GM12878 (cell line): ENCODE measurements around the gene POLRMT. TPM values are rescaled to one million over a fixed set of nuclear protein-coding genes. Genes with fewer than 3 reads are reported as not detected.

Source experiments
- ATAC-seq: fragments of 200-7000 bp; cut with Tn5 transposase; 3 replicates; pipeline ENCODE4 v1.9.1; 2020; ENCODE audit warnings: mild to moderate bottlenecking, moderate library complexity
- BruUV-seq: library from RNA; stranded (reverse); fragments of 400-500 nt; replicated peaks from 2 replicates; lab custom pipeline; 2021; lab: Mats Ljungman, UMichigan
- CTCF ChIA-PET: fragments of 300-600 bp; sonication (Branson Sonifier 250); formaldehyde crosslinking; extraction: SDS; loops from one replicate; lab custom pipeline; 2021; ENCODE audit warnings: inconsistent platforms; lab: Yijun Ruan, JAX
- POLR2A ChIA-PET: fragments of 350-600 bp; formaldehyde crosslinking; extraction: SDS; loops from one replicate; lab custom pipeline; 2021; ENCODE audit warnings: inconsistent platforms; lab: Charles Lee
- RAD21 ChIA-PET: fragments of 300-600 bp; sonication (Branson Sonifier 250); formaldehyde crosslinking; loops from one replicate; lab custom pipeline; 2023; ENCODE audit warnings: antibody characterized with exemption; ENCODE audit not compliant: unreplicated experiment; lab: Charles Lee
- SMC1A ChIA-PET: fragments of 300-600 bp; sonication (Branson Sonifier 250); formaldehyde crosslinking; loops from one replicate; lab custom pipeline; 2023; ENCODE audit not compliant: unreplicated experiment, uncharacterized antibody; lab: Charles Lee
- DNase-seq: peaks from one replicate; pipeline ENCODE4 v3.0.0-alpha.2; 2011; ENCODE audit warnings: low read depth, low spot score
- FAIRE-seq: peaks from 3 replicates; lab custom pipeline; 2011; peaks lifted over from hg19 to GRCh38; lab: Jason Lieb, UNC
- H2AFZ ChIP-seq: 2 replicates; pipeline ENCODE4 v1.6.0; 2011; ENCODE audit warnings: low read depth, low read length, control low read depth; ENCODE audit not compliant: control insufficient read depth
- H3K27ac ChIP-seq: 2 replicates; pipeline ENCODE4 v1.5.1; 2011; ENCODE audit warnings: control low read depth; ENCODE audit not compliant: control insufficient read depth, insufficient read depth
- H3K27me3 ChIP-seq, 2 experiments: replicated peaks in 1 of 2; 2 replicates each; pipeline versions ENCODE4 v1.6.0 to v1.6.1; 2011; ENCODE audit warnings: low read length in 1 of 2; ENCODE audit not compliant: control insufficient read depth in 2 of 2, insufficient read depth in 2 of 2
- H3K36me3 ChIP-seq, 2 experiments: 2 replicates each; pipeline ENCODE4 v1.5.1; 2011; ENCODE audit warnings: low read length in 1 of 2; ENCODE audit not compliant: control insufficient read depth in 2 of 2, insufficient read depth in 2 of 2
- H3K4me1 ChIP-seq: 2 replicates; pipeline ENCODE4 v1.6.1; 2011; ENCODE audit warnings: mild to moderate bottlenecking, low read length, moderate library complexity, mixed read lengths; ENCODE audit not compliant: control insufficient read depth, insufficient read depth
- H3K4me2 ChIP-seq: 2 replicates; pipeline ENCODE4 v1.6.0; 2011; ENCODE audit warnings: control low read depth; ENCODE audit not compliant: control insufficient read depth, insufficient read depth
- H3K4me3 ChIP-seq: fragments of 200-600 bp; sonication (generic); 2 replicates; pipeline ENCODE4 v1.5.1; 2016
- H3K79me2 ChIP-seq: 2 replicates; pipeline ENCODE4 v1.6.0; 2011; ENCODE audit warnings: low read length; ENCODE audit not compliant: control insufficient read depth, insufficient read depth
- H3K9ac ChIP-seq: 2 replicates; pipeline ENCODE4 v1.8.0; 2011; ENCODE audit warnings: low read length, control low read depth, mixed read lengths; ENCODE audit not compliant: control insufficient read depth, insufficient read depth
- H3K9me3 ChIP-seq: replicated peaks from 3 replicates; pipeline ENCODE4 v1.5.1; 2011; ENCODE audit warnings: mild to moderate bottlenecking, low read length; ENCODE audit not compliant: control insufficient read depth, insufficient read depth
- H4K20me1 ChIP-seq: 2 replicates; pipeline ENCODE4 v1.6.0; 2011; ENCODE audit not compliant: control insufficient read depth, insufficient read depth
- BRCA1 ChIP-seq: IDR thresholded peaks from 2 replicates; pipeline ENCODE4 v1.6.1; 2011; ENCODE audit warnings: low read depth, low read length, improper control_type of control experiment
- CBX3 ChIP-seq: fragments of 200-600 bp; sonication (generic); IDR thresholded peaks from 2 replicates; pipeline ENCODE4 v1.6.1; 2016; ENCODE audit warnings: low read depth, borderline replicate concordance
- ESRRA ChIP-seq: IDR thresholded peaks from 2 replicates; pipeline ENCODE4 v1.6.1; 2012; ENCODE audit warnings: mild to moderate bottlenecking, low read length, improper control_type of control experiment
- IRF4 ChIP-seq: IDR thresholded peaks from 2 replicates; pipeline ENCODE4 v1.6.1; 2011; ENCODE audit warnings: low read depth, low read length
- KDM1A ChIP-seq: fragments of 200-600 bp; sonication (generic); IDR thresholded peaks from 2 replicates; pipeline ENCODE4 v1.6.1; 2016; ENCODE audit warnings: borderline replicate concordance
- KLF5 ChIP-seq: fragments of 450-650 bp; IDR thresholded peaks from 2 replicates; pipeline ENCODE4 v1.6.1; 2014; ENCODE audit warnings: mild to moderate bottlenecking; ENCODE audit not compliant: partially characterized antibody
- PML ChIP-seq: IDR thresholded peaks from 2 replicates; pipeline ENCODE4 v1.6.1; 2012; ENCODE audit warnings: low read length, inconsistent platforms
- STAT1 ChIP-seq: fragments of 450-650 bp; conservative IDR thresholded peaks from 2 replicates; pipeline ENCODE4 v1.6.1; 2014; ENCODE audit warnings: antibody characterized with exemption, mild to moderate bottlenecking
- TCF12 ChIP-seq: IDR thresholded peaks from 2 replicates; pipeline ENCODE4 v1.6.1; 2011; ENCODE audit warnings: low read depth, mild to moderate bottlenecking, low read length
- YBX1 ChIP-seq: fragments of 450-650 bp; IDR thresholded peaks from 2 replicates; pipeline ENCODE4 v1.6.1; 2016; ENCODE audit warnings: antibody characterized with exemption
- WGBS: methylation state at CpG from one replicate; pipeline ENCODE4 v1.1.6; 2016; ENCODE audit warnings: low lambda C conversion rate; ENCODE audit not compliant: insufficient replicate concordance, insufficient coverage; ENCODE audit errors: missing lambda C conversion rate; 5-methylcytosine and 5-hydroxymethylcytosine counted together
- in situ Hi-C: fragments of 300-500 bp; cut with MboI; formaldehyde crosslinking; loops from 9 replicates; pipeline ENCODE4 v1.14.3; 2018; ENCODE audit warnings: mixed read lengths
- intact Hi-C: fragments of 100-400 bp; cut with micrococcal nuclease; formaldehyde crosslinking; loops from one replicate; pipeline ENCODE4 v1.14.2; 2022; ENCODE audit not compliant: unreplicated experiment
- polyA plus RNA-seq, 11 experiments: library from polyadenylated mRNA; depleted of rRNA in 4 of 11; unstranded in 6 of 11; stranded (reverse) in 5 of 11; fragments of >200 nt; fragmentation: Nextera tagmentation in 4 of 11; fragmentation: Illumina TruSeq in 1 of 11; extraction: Ambion mirVana in 4 of 11; extraction: Trizol in 1 of 11; gene quantifications; 1 replicate in 1 of 11; 2 replicates in 10 of 11; pipeline versions ENCODE4 v1.2.1 to v1.2.3, GENCODE V29; 2011 to 2016; ENCODE audit warnings: inconsistent platforms in 2 of 11, missing spikeins in 2 of 11, low read depth in 1 of 11
- total RNA-seq, 4 experiments: library from RNA; depleted of rRNA in 3 of 4; stranded (reverse); fragments of >200 nt in 3 of 4; fragmentation: Illumina TruSeq in 1 of 4; extraction: Trizol in 1 of 4; gene quantifications; 2 replicates each; pipeline versions ENCODE4 v1.2.1 to v1.2.3, GENCODE V29; 2013 to 2021
- TF ChIP-seq, protein P1 (sequence below): fragments of 450-650 bp; IDR thresholded peaks from 2 replicates; pipeline ENCODE4 v1.6.1; 2017; ENCODE audit warnings: mild to moderate bottlenecking, moderate library complexity
- TF ChIP-seq, protein P2 (sequence below): fragments of 450-650 bp; formaldehyde crosslinking; IDR thresholded peaks from 2 replicates; pipeline ENCODE4 v1.4.0; 2022; ENCODE audit warnings: mild to moderate bottlenecking, moderate library complexity
- TF ChIP-seq, protein P3 (sequence below): fragments of 450-650 bp; IDR thresholded peaks from 2 replicates; pipeline ENCODE4 v1.6.1; 2018; ENCODE audit warnings: mild to moderate bottlenecking, low read depth, moderate library complexity; ENCODE audit not compliant: partially characterized antibody

The POLRMT gene
- total and polyA plus RNA-seq, 10 of the 15 experiments (the other 5 are each of a cell fraction or from before 2014, with no cell fraction given), result 9.9 to 57.6 (median 34.6) TPM

DNA sequence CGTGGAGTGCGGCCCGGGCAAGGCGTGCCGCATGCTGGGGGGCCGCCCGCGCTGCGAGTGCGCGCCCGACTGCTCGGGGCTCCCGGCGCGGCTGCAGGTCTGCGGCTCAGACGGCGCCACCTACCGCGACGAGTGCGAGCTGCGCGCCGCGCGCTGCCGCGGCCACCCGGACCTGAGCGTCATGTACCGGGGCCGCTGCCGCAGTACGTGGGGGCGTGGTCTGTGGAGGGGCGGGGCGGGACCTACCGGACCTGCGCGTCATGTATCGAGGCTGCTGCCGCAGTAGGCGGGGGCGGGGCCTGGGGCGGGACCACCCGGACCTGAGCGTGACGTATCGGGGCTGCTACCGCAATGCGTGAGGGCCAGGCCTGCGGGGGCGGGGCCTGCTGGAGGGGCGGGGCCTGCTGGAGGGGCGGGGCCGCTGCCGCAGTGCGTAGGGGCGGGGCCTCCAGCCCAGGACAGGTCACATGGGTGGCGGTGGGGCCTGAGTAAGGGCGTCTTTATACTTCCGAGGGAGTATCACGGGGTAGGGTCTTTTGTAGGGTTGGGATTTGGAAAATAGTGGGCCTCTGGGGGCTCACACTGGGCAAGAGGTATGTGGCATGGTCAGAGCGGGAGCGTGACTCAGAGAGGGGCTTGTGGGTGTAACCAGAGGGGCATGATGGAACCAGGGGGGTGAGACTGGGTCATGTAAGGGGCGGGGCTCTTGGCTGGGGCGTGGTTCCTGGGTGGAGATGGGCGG, 47.1 kb upstream of the POLRMT start:
- Histone ChIP-seq H2AFZ (peak overlapping the region; percentile 97), H4K20me1 (no peaks in the 10 kb centered on the region; the same call in 1 of the 2 replicates), H3K27me3 (no peaks in the 10 kb centered on the region), H3K27ac (peak overlapping the region; percentile 84), H3K4me1 (peaks cover 11% of the 10 kb centered on the region), H3K4me2 (peak overlapping the region; percentile 86), H3K9ac (peak overlapping the region; percentile 65; the same call in 1 of the 2 replicates), H3K4me3 (peak overlapping the region; percentile 78; the same call in 1 of the 2 replicates), H3K9me3 (no peaks in the 10 kb centered on the region), H3K36me3 (no peaks in the 10 kb centered on the region), H3K79me2 (no peaks in the 10 kb centered on the region)
- ChIA-PET SMC1A (interaction anchor here (1.2 kb wide), 1 partner anchor 49 kb away, joined by 3 read pairs; no protein-coding TSS in a partner anchor), RAD21 (interaction anchor here (1.5 to 2.0 kb wide), 2 partner anchors 17 to 106 kb away, joined by 4 to 8 read pairs; partner anchors contain the start of gene RNF126), CTCF (interaction anchor here (1.4 kb wide), 1 partner anchor 53 kb away, joined by 4 read pairs; no protein-coding TSS in a partner anchor), POLR2A (interaction anchor here (0.6 to 1.9 kb wide), 5 partner anchors 12 to 253 kb away, joined by 3 to 5 read pairs (median 5); no protein-coding TSS in a partner anchor)
- WGBS, result 0% methylated on average over 41 of the region's 70 CpGs
- peak; percentile 93 for DNase-seq
- FAIRE-seq, result peak; percentile 95
- BruUV-seq, result no TSS peak
- intact Hi-C loops, result loop anchor here (2.0 kb wide), 2 partner anchors 18 to 22 kb away; partner anchors contain the start of gene RNF126
- in situ Hi-C loops, result no loop called here
- ATAC-seq, result peak; percentile 87
- TF ChIP-seq IRF4, result no peak
- no peak for TF ChIP-seq KDM1A
- TF ChIP-seq TCF12, result no peak
- TF ChIP-seq, protein P1, sequence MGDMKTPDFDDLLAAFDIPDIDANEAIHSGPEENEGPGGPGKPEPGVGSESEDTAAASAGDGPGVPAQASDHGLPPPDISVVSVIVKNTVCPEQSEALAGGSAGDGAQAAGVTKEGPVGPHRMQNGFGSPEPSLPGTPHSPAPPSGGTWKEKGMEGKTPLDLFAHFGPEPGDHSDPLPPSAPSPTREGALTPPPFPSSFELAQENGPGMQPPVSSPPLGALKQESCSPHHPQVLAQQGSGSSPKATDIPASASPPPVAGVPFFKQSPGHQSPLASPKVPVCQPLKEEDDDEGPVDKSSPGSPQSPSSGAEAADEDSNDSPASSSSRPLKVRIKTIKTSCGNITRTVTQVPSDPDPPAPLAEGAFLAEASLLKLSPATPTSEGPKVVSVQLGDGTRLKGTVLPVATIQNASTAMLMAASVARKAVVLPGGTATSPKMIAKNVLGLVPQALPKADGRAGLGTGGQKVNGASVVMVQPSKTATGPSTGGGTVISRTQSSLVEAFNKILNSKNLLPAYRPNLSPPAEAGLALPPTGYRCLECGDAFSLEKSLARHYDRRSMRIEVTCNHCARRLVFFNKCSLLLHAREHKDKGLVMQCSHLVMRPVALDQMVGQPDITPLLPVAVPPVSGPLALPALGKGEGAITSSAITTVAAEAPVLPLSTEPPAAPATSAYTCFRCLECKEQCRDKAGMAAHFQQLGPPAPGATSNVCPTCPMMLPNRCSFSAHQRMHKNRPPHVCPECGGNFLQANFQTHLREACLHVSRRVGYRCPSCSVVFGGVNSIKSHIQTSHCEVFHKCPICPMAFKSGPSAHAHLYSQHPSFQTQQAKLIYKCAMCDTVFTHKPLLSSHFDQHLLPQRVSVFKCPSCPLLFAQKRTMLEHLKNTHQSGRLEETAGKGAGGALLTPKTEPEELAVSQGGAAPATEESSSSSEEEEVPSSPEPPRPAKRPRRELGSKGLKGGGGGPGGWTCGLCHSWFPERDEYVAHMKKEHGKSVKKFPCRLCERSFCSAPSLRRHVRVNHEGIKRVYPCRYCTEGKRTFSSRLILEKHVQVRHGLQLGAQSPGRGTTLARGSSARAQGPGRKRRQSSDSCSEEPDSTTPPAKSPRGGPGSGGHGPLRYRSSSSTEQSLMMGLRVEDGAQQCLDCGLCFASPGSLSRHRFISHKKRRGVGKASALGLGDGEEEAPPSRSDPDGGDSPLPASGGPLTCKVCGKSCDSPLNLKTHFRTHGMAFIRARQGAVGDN, result peak; percentile 86
- no peak for TF ChIP-seq KLF5
- TF ChIP-seq ESRRA, result no peak
- TF ChIP-seq, protein P2, sequence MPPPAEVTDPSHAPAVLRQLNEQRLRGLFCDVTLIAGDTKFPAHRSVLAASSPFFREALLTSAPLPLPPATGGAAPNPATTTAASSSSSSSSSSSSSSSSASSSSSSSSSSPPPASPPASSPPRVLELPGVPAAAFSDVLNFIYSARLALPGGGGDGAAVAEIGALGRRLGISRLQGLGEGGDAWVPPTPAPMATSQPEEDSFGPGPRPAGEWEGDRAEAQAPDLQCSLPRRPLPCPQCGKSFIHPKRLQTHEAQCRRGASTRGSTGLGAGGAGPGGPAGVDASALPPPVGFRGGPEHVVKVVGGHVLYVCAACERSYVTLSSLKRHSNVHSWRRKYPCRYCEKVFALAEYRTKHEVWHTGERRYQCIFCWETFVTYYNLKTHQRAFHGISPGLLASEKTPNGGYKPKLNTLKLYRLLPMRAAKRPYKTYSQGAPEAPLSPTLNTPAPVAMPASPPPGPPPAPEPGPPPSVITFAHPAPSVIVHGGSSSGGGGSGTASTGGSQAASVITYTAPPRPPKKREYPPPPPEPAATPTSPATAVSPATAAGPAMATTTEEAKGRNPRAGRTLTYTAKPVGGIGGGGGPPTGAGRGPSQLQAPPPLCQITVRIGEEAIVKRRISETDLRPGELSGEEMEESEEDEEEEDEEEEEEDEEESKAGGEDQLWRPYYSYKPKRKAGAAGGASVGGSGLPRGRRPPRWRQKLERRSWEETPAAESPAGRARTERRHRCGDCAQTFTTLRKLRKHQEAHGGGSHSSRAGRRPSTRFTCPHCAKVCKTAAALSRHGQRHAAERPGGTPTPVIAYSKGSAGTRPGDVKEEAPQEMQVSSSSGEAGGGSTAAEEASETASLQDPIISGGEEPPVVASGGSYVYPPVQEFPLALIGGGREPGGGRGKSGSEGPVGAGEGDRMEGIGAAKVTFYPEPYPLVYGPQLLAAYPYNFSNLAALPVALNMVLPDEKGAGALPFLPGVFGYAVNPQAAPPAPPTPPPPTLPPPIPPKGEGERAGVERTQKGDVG, result no peak
- TF ChIP-seq YBX1, result no peak
- no peak; the same call in 1 of the 2 replicates for TF ChIP-seq STAT1
- no peak for TF ChIP-seq BRCA1
- no peak for TF ChIP-seq PML
- TF ChIP-seq CBX3, result no peak
- TF ChIP-seq, protein P3, sequence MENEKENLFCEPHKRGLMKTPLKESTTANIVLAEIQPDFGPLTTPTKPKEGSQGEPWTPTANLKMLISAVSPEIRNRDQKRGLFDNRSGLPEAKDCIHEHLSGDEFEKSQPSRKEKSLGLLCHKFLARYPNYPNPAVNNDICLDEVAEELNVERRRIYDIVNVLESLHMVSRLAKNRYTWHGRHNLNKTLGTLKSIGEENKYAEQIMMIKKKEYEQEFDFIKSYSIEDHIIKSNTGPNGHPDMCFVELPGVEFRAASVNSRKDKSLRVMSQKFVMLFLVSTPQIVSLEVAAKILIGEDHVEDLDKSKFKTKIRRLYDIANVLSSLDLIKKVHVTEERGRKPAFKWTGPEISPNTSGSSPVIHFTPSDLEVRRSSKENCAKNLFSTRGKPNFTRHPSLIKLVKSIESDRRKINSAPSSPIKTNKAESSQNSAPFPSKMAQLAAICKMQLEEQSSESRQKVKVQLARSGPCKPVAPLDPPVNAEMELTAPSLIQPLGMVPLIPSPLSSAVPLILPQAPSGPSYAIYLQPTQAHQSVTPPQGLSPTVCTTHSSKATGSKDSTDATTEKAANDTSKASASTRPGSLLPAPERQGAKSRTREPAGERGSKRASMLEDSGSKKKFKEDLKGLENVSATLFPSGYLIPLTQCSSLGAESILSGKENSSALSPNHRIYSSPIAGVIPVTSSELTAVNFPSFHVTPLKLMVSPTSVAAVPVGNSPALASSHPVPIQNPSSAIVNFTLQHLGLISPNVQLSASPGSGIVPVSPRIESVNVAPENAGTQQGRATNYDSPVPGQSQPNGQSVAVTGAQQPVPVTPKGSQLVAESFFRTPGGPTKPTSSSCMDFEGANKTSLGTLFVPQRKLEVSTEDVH, result no peak
